Esophagus muscularis mucosa (tissue), 3 donors: ENCODE measurements around the gene UBL4A.

ENCODE experiments used
- CTCF ChIP-seq, 3 experiments: fragments of 200-600 bp in 2 of 3; fragments of 450-650 bp in 1 of 3; sonication (generic) in 2 of 3; IDR thresholded peaks; one replicate each; pipeline ENCODE4 v1.5.1; 2017 to 2019; ENCODE audit warnings: antibody characterized with exemption in 3 of 3, mild to moderate bottlenecking in 2 of 3, moderate library complexity in 1 of 3
- POLR2AphosphoS5 ChIP-seq, 2 donors: sonication (generic); formaldehyde crosslinking; IDR thresholded peaks; one replicate each; pipeline ENCODE4 v1.6.1; 2017; ENCODE audit warnings: antibody characterized with exemption in 2 of 2

DNA sequence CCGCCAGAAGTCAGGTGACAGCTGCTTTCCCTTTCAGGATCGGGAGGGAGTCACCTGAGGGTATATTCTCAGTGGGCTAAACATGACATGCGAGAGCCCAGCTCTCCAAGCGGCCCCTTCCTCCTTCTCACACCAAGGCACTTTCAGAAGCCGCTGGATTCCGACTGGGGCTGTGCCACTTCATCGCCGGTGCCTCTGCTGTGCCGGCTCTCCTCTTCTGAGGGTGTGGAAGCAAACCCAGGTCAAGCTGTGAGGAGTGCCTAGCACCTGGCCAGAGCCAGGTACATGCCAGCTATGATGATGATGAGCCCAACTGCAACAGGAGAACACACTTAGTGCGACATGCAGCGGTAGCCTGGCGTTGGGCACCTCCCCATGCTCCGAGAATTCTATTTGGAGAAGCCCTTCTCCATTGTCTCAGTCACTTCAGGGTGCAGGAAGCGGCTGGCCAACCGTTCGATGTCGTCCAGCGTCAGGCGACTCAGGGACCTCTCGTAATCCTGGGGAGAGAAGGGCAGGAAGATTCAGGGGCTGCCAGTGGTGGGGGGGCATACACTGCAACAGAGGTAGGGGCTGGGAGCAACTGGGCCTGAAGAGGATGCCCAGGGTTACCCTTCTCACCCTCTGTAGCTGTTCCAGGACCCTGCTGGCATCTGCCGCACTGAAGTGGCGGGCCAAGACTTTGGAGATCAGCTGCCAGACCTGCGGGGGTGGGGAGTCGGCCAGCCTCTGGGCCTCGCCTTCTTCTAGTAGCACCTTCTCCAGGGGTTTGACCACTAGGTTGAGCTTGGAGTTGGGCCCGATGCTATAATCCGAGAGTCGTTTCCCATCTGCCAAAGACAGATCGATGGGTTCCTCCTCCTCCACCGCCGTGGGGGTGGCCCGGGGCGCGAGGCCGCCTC is 1.0 kb downstream of the UBL4A start:
- no peak for TF ChIP-seq CTCF (IDR thresholded peaks at IDR 0.05)
- TF ChIP-seq POLR2AphosphoS5 (IDR thresholded peaks at IDR 0.05): no peak
